Measurements from ENCODE around the gene DUXB. TPM values are rescaled to one million over a fixed set of nuclear protein-coding genes. Genes with fewer than 3 reads are reported as not detected.

The DUXB gene
- total and polyA plus RNA-seq, 2 experiments from 2014 or later: not detected

DNA sequence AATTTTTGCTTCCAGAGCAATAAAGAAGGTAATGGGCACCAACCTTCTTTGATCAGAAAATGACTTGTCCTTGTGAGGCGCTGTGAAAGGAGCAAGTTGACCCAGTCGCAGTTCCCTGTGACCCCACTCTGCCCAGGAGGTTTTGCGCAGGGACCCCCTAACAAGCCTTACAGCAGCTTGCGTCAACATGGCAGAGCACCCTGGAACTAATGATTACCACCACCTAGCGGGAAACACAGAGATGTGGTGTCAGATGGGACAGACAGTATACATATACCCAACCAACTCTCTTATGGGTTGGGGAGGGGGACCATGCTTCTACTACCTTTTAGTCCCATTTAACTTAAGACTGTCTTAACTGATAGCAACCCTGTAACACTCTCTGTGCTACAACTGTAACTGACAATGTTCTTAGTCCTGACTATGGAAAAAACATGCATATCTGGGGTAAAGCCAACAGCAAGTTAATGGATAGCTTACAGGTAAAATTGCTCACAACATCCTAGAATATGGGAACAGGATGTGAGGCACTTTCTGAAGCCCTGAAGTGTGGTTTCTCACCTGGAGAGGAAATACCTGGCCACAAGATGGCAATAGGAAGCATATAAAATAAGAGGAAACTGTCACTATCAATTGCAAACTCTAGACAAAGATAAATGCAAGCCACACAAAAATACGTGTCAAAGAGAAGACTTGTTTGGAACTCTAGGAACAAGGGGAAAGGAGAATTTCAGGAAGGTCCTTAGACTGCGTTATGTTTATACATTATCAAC is 56.8 kb downstream of the DUXB start:
- Mint-ChIP-seq H3K36me3 (ENCODE audit: low read depth) (peaks cover 58% of the 10 kb centered on the region), H3K27ac (no peak overlapping the region), H3K4me1 (peaks cover 8% of the 10 kb centered on the region), H3K9me3 (no peaks in the 10 kb centered on the region), H3K27me3 (ENCODE audit: insufficient read depth, low read depth, poor library complexity) (peaks cover 5% of the 10 kb centered on the region), H3K4me3 (0 out of 3 replicates have a peak overlapping the region, but pooled peaks have one; percentile 6)
- peak overlapping the region; percentile 56; the same call in 1 of the 2 replicates for H3K27ac ChIP-seq (ENCODE audit: low read depth)
- no peak for DNase-seq (ENCODE audit: low spot score)
- H3K36me3 ChIP-seq (ENCODE audit: insufficient read depth): peaks cover 52% of the 10 kb centered on the region
- no peak overlapping the region for H3K4me2 ChIP-seq
- peaks cover 10% of the 10 kb centered on the region for H3K4me1 ChIP-seq (ENCODE audit: insufficient read depth)
- H3K4me3 ChIP-seq: no peak overlapping the region
- ATAC-seq: no peak
- no peak overlapping the region for H2AFZ ChIP-seq
- no peaks in the 10 kb centered on the region for H3K27me3 ChIP-seq (ENCODE audit: insufficient read depth)
- H3F3A ChIP-seq (replicated peaks; ENCODE audit: low read depth): peaks cover 6% of the 10 kb centered on the region; the same call in 1 of the 2 replicates
- no peaks in the 10 kb centered on the region for H3K9me2 ChIP-seq (ENCODE audit: insufficient read depth)
- peaks cover 75% of the 10 kb centered on the region for H3K79me2 ChIP-seq (replicated peaks; ENCODE audit: insufficient read depth)
- H4K20me1 ChIP-seq (replicated peaks; ENCODE audit: insufficient read depth): peaks cover 38% of the 10 kb centered on the region
- TF ChIP-seq, protein P1, sequence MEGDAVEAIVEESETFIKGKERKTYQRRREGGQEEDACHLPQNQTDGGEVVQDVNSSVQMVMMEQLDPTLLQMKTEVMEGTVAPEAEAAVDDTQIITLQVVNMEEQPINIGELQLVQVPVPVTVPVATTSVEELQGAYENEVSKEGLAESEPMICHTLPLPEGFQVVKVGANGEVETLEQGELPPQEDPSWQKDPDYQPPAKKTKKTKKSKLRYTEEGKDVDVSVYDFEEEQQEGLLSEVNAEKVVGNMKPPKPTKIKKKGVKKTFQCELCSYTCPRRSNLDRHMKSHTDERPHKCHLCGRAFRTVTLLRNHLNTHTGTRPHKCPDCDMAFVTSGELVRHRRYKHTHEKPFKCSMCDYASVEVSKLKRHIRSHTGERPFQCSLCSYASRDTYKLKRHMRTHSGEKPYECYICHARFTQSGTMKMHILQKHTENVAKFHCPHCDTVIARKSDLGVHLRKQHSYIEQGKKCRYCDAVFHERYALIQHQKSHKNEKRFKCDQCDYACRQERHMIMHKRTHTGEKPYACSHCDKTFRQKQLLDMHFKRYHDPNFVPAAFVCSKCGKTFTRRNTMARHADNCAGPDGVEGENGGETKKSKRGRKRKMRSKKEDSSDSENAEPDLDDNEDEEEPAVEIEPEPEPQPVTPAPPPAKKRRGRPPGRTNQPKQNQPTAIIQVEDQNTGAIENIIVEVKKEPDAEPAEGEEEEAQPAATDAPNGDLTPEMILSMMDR (conservative IDR thresholded peaks at IDR 0.05; ENCODE audit: low read depth in 2 of 2): peak; percentile 4 to 24; a peak in 2 of 4 replicates
- TF ChIP-seq EZH2 (IDR thresholded peaks at IDR 0.05; ENCODE audit: low read depth, unreplicated experiment): no peak

Small RNA genes lying within 50 kb of the gene (small RNA-seq; reads per million reads assigned to genes)
- gene RN7SL520P (ENCODE audit: low replicate concordance): not detected

Other genes with a start within 250 kb of the DUXB start
- 68.5 and 72.0 TPM in 2 replicates for gene TMEM170A, start 236.8 kb downstream of the DUXB start, total RNA-seq (2014; rRNA removed; shearing (Covaris generic))
- gene TMEM170A, start 236.8 kb downstream of the DUXB start, polyA plus RNA-seq (2016; fragmentation: Nextera tagmentation; extraction: Ambion mirVana): 28.5 and 31.0 TPM in 2 replicates
- 13.2 and 22.2 TPM in 2 replicates for gene CHST6, start 206.0 kb downstream of the DUXB start, total RNA-seq (2014; rRNA removed; shearing (Covaris generic))
- gene CHST6, start 206.0 kb downstream of the DUXB start, polyA plus RNA-seq (2016; fragmentation: Nextera tagmentation; extraction: Ambion mirVana): 2.7 and 3.3 TPM in 2 replicates
- gene CHST5, start 165.4 kb downstream of the DUXB start, total RNA-seq (2014; rRNA removed; shearing (Covaris generic)): not detected in 2 replicates
- not detected in 2 replicates for gene CHST5, start 165.4 kb downstream of the DUXB start, polyA plus RNA-seq (2016; fragmentation: Nextera tagmentation; extraction: Ambion mirVana)
- 9.3 and 19.9 TPM in 2 replicates for gene TMEM231, start 145.2 kb downstream of the DUXB start, total RNA-seq (2014; rRNA removed; shearing (Covaris generic))
- gene TMEM231, start 145.2 kb downstream of the DUXB start, polyA plus RNA-seq (2016; fragmentation: Nextera tagmentation; extraction: Ambion mirVana): 4.9 and 5.3 TPM in 2 replicates
- 47.8 and 71.7 TPM in 2 replicates for gene GABARAPL2, start 135.1 kb downstream of the DUXB start, total RNA-seq (2014; rRNA removed; shearing (Covaris generic))
- gene GABARAPL2, start 135.1 kb downstream of the DUXB start, polyA plus RNA-seq (2016; fragmentation: Nextera tagmentation; extraction: Ambion mirVana): 121 and 130 TPM in 2 replicates
- gene ADAT1, start 78.2 kb downstream of the DUXB start, total RNA-seq (2014; rRNA removed; shearing (Covaris generic)): 49.4 and 53.6 TPM in 2 replicates
- 17.4 and 18.5 TPM in 2 replicates for gene ADAT1, start 78.2 kb downstream of the DUXB start, polyA plus RNA-seq (2016; fragmentation: Nextera tagmentation; extraction: Ambion mirVana)
- 216 and 220 TPM in 2 replicates for gene KARS1, start 53.8 kb downstream of the DUXB start, total RNA-seq (2014; rRNA removed; shearing (Covaris generic))
- gene KARS1, start 53.8 kb downstream of the DUXB start, polyA plus RNA-seq (2016; fragmentation: Nextera tagmentation; extraction: Ambion mirVana): 229 and 243 TPM in 2 replicates
- 12.0 and 14.9 TPM in 2 replicates for gene TERF2IP, start 53.7 kb downstream of the DUXB start, total RNA-seq (2014; rRNA removed; shearing (Covaris generic))
- 18.0 and 19.5 TPM in 2 replicates for gene TERF2IP, start 53.7 kb downstream of the DUXB start, polyA plus RNA-seq (2016; fragmentation: Nextera tagmentation; extraction: Ambion mirVana)
- not detected in 2 replicates for gene CPHXL2, start 24.5 kb downstream of the DUXB start, total RNA-seq (2014; rRNA removed; shearing (Covaris generic))
- gene CPHXL2, start 24.5 kb downstream of the DUXB start, polyA plus RNA-seq (2016; fragmentation: Nextera tagmentation; extraction: Ambion mirVana): not detected in 2 replicates
- not detected in 2 replicates for gene CPHXL, start 25.0 kb upstream of the DUXB start, total RNA-seq (2014; rRNA removed; shearing (Covaris generic))
- not detected in 2 replicates for gene CPHXL, start 25.0 kb upstream of the DUXB start, polyA plus RNA-seq (2016; fragmentation: Nextera tagmentation; extraction: Ambion mirVana)

All from GM23338 (cell line).